ENCODE measurements around the gene ALDH1L2.

ALDH1L2 gene

DNA sequence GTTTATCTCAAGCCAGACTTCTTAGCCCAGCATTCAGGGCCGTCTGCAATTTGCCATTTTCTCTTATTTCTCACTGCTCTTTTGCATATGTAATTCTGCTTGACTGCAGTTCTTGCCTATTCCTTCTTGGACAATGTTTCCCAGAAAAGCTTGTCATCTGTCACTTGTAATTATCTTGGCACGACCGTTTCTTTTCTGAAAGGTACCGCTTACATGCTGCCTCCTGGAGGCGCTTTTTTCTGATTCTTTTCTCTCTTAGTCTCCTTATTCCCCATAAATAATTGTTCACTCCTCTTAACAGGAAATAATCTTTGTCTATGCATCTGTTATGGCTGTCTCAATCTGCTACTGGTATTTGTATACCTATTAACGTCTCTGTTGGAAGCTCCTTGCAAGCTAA is 1.2 kb upstream of the ALDH1L2 start:
- Histone ChIP-seq H3K9me3 (ENCODE audit: control insufficient read depth in 1 of 2, low read length in 2 of 2) (no peaks in the 10 kb centered on the region), H3K27me3 (ENCODE audit: control insufficient read depth in 1 of 2, insufficient read depth in 2 of 2, low read length in 2 of 2) (peaks cover 5 to 6% of the 10 kb centered on the region in 2 donors), H3K4me1 (ENCODE audit: control insufficient read depth in 1 of 2, insufficient read depth in 2 of 2, low read length in 2 of 2) (peaks cover 0 to 8% of the 10 kb centered on the region in 2 donors), H3K4me3 (ENCODE audit: low read depth in 1 of 2, low read length in 2 of 2) (no peak overlapping the region), H3K27ac (ENCODE audit: low read depth, low read length) (no peak overlapping the region), H3K9ac (ENCODE audit: low read depth in 1 of 2, low read length in 2 of 2) (no peak overlapping the region), H3K36me3 (ENCODE audit: control insufficient read depth in 1 of 2, insufficient read depth in 2 of 2, low read length in 2 of 2) (no peaks in the 10 kb centered on the region)

DNA sequence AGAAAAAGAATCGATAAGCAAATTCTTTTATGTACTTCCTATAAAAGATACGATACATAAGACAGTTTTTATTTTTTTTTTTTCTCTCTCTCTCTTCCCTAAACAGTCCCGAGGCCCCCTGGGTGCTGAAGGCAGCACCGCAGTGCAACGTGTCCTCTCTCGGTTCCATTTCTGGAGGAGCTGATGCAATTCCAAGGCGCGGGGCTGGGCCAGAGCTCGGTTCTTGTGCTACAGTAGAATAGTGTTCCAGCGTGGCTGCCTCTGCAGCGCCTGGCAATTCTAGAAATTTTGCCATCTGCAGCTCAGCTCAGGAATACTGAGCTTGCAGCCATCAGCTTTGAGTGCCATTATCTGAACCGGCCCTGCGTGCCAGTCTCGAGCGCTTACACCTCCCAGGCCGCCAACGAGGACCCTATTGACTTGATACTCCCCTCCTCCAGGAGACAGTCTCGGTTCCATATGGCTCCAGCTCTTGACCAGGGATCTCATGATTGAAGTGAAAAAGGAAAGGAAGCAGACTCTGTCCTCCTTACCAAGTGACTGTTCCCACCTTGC is 630 bp downstream of the ALDH1L2 start:
- H3K9me3 ChIP-seq (ENCODE audit: control insufficient read depth in 1 of 2, low read length in 2 of 2), result no peaks in the 10 kb centered on the region
- no peak overlapping the region for H3K27ac ChIP-seq (ENCODE audit: low read depth, low read length)
- H3K4me1 ChIP-seq (ENCODE audit: control insufficient read depth in 1 of 2, insufficient read depth in 2 of 2, low read length in 2 of 2), result peaks cover 0 to 8% of the 10 kb centered on the region in 2 donors
- no peaks in the 10 kb centered on the region for H3K36me3 ChIP-seq (ENCODE audit: control insufficient read depth in 1 of 2, insufficient read depth in 2 of 2, low read length in 2 of 2)
- H3K9ac ChIP-seq (ENCODE audit: low read depth in 1 of 2, low read length in 2 of 2), result peak overlapping the region; percentile 51 to 57
- H3K4me3 ChIP-seq (ENCODE audit: low read depth in 1 of 2, low read length in 2 of 2), result peak overlapping the region; percentile 62 to 66
- peaks cover 5 to 6% of the 10 kb centered on the region in 2 donors for H3K27me3 ChIP-seq (ENCODE audit: control insufficient read depth in 1 of 2, insufficient read depth in 2 of 2, low read length in 2 of 2)

DNA sequence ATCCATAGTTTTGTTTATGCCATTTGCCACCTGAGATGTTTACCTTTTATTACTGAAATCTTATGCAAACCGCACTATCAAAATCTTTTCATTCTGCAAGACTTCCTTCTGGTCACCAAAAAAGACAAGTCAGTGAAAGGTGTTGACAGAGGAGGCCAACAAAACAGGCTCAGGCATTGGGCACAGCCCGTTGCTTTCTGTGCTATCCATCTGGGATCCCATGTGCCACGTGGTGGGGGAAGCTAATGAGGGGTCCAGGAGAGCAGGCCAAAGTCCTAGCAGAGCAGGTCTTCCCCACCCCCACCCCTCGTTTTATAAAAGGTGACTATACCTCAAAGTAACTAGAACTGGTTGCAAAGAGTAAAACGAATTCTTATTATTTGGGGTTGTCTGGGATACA is 1.2 kb downstream of the ALDH1L2 start:
- no peak overlapping the region for H3K27ac ChIP-seq (ENCODE audit: low read depth, low read length)
- no peaks in the 10 kb centered on the region for H3K9me3 ChIP-seq (ENCODE audit: control insufficient read depth in 1 of 2, low read length in 2 of 2)
- H3K9ac ChIP-seq (ENCODE audit: low read depth in 1 of 2, low read length in 2 of 2), result no peak overlapping the region
- no peaks in the 10 kb centered on the region for H3K36me3 ChIP-seq (ENCODE audit: control insufficient read depth in 1 of 2, insufficient read depth in 2 of 2, low read length in 2 of 2)
- peaks cover 0 to 8% of the 10 kb centered on the region in 2 donors for H3K4me1 ChIP-seq (ENCODE audit: control insufficient read depth in 1 of 2, insufficient read depth in 2 of 2, low read length in 2 of 2)
- H3K4me3 ChIP-seq (ENCODE audit: low read depth in 1 of 2, low read length in 2 of 2), result peak overlapping the region; percentile 21 to 31
- peaks cover 5 to 6% of the 10 kb centered on the region in 2 donors for H3K27me3 ChIP-seq (ENCODE audit: control insufficient read depth in 1 of 2, insufficient read depth in 2 of 2, low read length in 2 of 2)

DNA sequence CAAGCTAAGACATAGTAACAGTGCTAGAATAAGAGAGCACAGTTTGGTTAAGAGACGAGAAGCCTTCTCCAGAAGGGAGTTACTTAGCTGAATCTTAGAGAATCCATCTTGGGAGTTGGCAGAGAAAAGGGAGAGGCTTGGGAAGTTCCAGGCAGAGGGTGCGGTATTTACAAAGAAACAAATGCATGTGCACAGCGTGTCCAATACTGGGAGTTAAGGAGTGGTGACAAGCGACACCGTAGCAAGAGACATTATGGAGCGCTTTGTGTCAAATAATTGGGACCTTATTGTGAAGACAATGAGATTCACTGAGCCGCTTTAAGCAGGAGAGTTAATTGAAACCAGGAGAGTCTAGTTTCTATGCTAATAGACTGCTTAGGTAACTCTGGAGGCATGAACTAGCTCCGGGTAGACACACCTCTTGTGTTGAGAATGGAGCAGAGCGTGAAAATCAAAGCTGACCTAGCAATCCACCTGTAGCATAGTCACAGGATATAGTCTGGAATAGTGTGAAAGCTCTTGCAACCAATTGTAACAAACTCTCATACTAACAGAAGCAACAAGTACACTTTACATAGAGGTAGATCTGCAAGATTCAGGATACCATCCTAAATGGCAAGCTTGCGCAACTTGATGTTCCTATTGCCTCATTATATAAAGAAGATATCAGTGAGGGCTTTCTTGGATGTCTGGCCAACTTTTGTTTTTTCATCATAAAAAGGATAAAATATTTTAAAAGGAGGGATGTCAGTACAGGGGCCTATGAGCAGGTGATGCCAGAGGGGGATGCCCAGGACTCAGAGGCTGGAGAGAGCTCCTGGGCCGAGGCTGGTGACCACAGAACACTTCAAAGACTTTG is 5.3 kb downstream of the ALDH1L2 start:
- Histone ChIP-seq H3K27me3 (ENCODE audit: control insufficient read depth in 1 of 2, insufficient read depth in 2 of 2, low read length in 2 of 2) (peaks cover 5 to 6% of the 10 kb centered on the region in 2 donors), H3K9ac (ENCODE audit: low read depth in 1 of 2, low read length in 2 of 2) (no peak overlapping the region), H3K9me3 (ENCODE audit: control insufficient read depth in 1 of 2, low read length in 2 of 2) (no peaks in the 10 kb centered on the region), H3K27ac (ENCODE audit: low read depth, low read length) (no peak overlapping the region), H3K4me3 (ENCODE audit: low read depth in 1 of 2, low read length in 2 of 2) (no peak overlapping the region), H3K4me1 (ENCODE audit: control insufficient read depth in 1 of 2, insufficient read depth in 2 of 2, low read length in 2 of 2) (peaks cover 0 to 7% of the 10 kb centered on the region in 2 donors), H3K36me3 (ENCODE audit: control insufficient read depth in 1 of 2, insufficient read depth in 2 of 2, low read length in 2 of 2) (no peaks in the 10 kb centered on the region)

DNA sequence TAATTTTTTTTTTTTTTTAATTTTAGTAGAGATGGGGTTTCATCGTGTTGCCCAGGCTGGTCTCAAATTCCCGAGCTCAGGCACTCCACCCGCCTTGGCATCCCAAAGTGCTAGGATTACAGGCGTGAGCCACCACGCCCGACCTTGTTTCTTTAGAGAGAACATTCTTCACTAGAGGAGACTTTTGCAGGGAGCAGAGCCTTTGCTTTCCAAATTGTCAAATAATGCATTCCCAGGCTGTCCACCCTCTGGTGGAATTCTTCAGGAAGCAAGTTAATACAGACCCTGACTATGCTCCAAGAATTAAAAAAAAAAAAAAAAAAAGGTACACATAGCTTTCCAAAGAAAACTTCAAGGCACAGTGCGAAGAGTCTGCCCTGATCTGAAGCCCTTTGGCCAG is 6.8 kb downstream of the ALDH1L2 start:
- Histone ChIP-seq H3K9ac (ENCODE audit: low read depth in 1 of 2, low read length in 2 of 2) (no peak overlapping the region), H3K27me3 (ENCODE audit: control insufficient read depth in 1 of 2, insufficient read depth in 2 of 2, low read length in 2 of 2) (no peaks in the 10 kb centered on the region), H3K9me3 (ENCODE audit: control insufficient read depth in 1 of 2, low read length in 2 of 2) (no peaks in the 10 kb centered on the region), H3K27ac (ENCODE audit: low read depth, low read length) (no peak overlapping the region), H3K4me3 (ENCODE audit: low read depth in 1 of 2, low read length in 2 of 2) (no peak overlapping the region), H3K4me1 (ENCODE audit: control insufficient read depth in 1 of 2, insufficient read depth in 2 of 2, low read length in 2 of 2) (no peaks in the 10 kb centered on the region), H3K36me3 (ENCODE audit: control insufficient read depth in 1 of 2, insufficient read depth in 2 of 2, low read length in 2 of 2) (no peaks in the 10 kb centered on the region)

DNA sequence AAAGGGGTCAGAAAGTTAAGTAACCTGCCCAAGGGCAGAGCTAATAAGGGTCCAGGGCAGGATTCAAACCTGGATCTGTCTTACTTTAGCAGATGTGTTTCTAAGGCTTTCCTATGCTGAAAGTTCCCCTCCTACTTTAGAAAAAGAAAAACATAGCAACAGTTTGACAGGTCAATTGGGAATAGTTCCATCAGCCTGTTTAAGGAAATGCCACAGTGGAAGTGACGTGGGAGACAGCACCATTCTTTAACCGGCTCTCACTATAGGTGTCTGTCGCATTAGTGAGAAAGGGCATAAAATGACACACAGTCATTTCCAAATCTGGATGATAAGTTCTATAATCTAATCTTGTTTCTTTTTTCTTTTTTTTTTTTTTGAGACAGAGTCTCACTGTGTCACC is 7.3 kb downstream of the ALDH1L2 start:
- no peak overlapping the region for H3K4me3 ChIP-seq (ENCODE audit: low read depth in 1 of 2, low read length in 2 of 2)
- no peaks in the 10 kb centered on the region for H3K9me3 ChIP-seq (ENCODE audit: control insufficient read depth in 1 of 2, low read length in 2 of 2)
- H3K9ac ChIP-seq (ENCODE audit: low read depth in 1 of 2, low read length in 2 of 2), result no peak overlapping the region
- H3K36me3 ChIP-seq (ENCODE audit: control insufficient read depth in 1 of 2, insufficient read depth in 2 of 2, low read length in 2 of 2), result no peaks in the 10 kb centered on the region
- no peak overlapping the region for H3K27ac ChIP-seq (ENCODE audit: low read depth, low read length)
- H3K27me3 ChIP-seq (ENCODE audit: control insufficient read depth in 1 of 2, insufficient read depth in 2 of 2, low read length in 2 of 2), result no peaks in the 10 kb centered on the region
- H3K4me1 ChIP-seq (ENCODE audit: control insufficient read depth in 1 of 2, insufficient read depth in 2 of 2, low read length in 2 of 2), result no peaks in the 10 kb centered on the region

DNA sequence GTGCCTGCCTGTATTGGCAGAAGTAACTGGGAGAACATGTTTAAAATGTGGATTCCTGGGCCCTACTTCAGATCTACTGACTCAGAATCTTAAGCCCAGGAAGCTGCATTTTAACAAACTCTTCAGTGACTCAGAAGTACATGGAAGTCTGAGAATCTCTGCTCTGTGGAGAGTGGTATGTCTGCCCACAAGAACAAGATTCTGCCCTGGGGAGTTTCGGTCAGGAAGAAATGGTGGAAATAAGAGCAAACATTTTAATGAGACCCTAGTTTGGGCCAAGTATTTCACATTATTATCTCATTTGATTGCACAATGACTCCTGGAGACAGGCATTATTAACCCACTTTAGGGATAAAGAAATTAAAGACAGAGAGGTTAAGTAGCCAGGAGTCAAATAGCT is 8.2 kb downstream of the ALDH1L2 start:
- no peaks in the 10 kb centered on the region for H3K36me3 ChIP-seq (ENCODE audit: control insufficient read depth in 1 of 2, insufficient read depth in 2 of 2, low read length in 2 of 2)
- H3K4me1 ChIP-seq (ENCODE audit: control insufficient read depth in 1 of 2, insufficient read depth in 2 of 2, low read length in 2 of 2), result no peaks in the 10 kb centered on the region
- H3K9me3 ChIP-seq (ENCODE audit: control insufficient read depth in 1 of 2, low read length in 2 of 2), result no peaks in the 10 kb centered on the region
- H3K4me3 ChIP-seq (ENCODE audit: low read depth in 1 of 2, low read length in 2 of 2), result no peak overlapping the region
- no peak overlapping the region for H3K27ac ChIP-seq (ENCODE audit: low read depth, low read length)
- H3K9ac ChIP-seq (ENCODE audit: low read depth in 1 of 2, low read length in 2 of 2), result no peak overlapping the region
- no peaks in the 10 kb centered on the region for H3K27me3 ChIP-seq (ENCODE audit: control insufficient read depth in 1 of 2, insufficient read depth in 2 of 2, low read length in 2 of 2)

DNA sequence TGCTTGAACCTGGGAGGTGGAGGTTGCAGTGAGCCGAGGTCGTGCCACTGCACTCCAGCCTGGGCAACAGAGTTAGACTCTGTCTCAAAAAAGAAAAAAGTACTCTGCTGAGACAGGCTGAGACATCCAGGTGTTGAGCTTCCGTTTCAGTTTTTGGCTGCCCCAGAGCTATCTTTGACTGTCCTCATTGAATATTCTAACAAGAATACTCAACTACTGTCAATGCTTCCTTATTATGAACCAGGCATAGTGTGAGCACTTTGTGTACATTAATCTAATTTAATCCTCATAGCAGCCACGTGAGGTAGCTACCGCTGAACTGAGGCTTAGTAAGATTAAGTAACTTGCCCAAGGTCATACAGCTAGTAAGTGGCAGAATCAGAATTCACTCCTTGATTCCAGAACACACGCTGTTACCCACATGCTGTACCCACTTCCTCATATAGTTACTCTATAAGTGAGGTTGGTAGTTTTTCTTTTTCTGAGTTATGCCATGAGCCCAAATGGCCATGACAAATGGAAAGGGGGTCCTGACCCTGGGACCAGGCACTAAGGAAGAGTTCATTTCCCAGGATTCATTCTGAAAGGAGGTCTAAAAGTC is 11.3 kb downstream of the ALDH1L2 start:
- no peaks in the 10 kb centered on the region for H3K36me3 ChIP-seq (ENCODE audit: control insufficient read depth in 1 of 2, insufficient read depth in 2 of 2, low read length in 2 of 2)
- no peaks in the 10 kb centered on the region for H3K4me1 ChIP-seq (ENCODE audit: control insufficient read depth in 1 of 2, insufficient read depth in 2 of 2, low read length in 2 of 2)
- H3K9ac ChIP-seq (ENCODE audit: low read depth in 1 of 2, low read length in 2 of 2), result no peak overlapping the region
- no peaks in the 10 kb centered on the region for H3K27me3 ChIP-seq (ENCODE audit: control insufficient read depth in 1 of 2, insufficient read depth in 2 of 2, low read length in 2 of 2)
- H3K27ac ChIP-seq (ENCODE audit: low read depth, low read length), result no peak overlapping the region
- no peak overlapping the region for H3K4me3 ChIP-seq (ENCODE audit: low read depth in 1 of 2, low read length in 2 of 2)
- no peaks in the 10 kb centered on the region for H3K9me3 ChIP-seq (ENCODE audit: control insufficient read depth in 1 of 2, low read length in 2 of 2)

DNA sequence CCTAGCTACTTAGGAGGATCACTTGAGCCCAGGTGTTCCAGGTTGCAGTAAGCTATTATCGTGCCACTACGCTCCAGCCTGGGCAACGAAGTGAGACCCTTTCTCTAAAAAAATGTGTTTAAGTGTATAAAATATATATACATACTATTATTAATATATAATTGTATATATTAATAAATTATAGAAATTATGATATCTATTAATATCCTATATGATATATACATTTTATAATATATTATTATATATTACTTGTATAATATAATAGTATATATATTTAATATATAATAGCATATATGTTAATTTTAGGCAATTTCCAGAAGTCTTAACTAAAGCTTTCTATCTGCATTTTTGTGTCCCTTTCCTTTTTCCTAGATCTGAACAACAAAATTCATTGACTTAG is 12.3 kb downstream of the ALDH1L2 start:
- H3K9ac ChIP-seq (ENCODE audit: low read depth in 1 of 2, low read length in 2 of 2), result no peak overlapping the region
- no peaks in the 10 kb centered on the region for H3K27me3 ChIP-seq (ENCODE audit: control insufficient read depth in 1 of 2, insufficient read depth in 2 of 2, low read length in 2 of 2)
- no peaks in the 10 kb centered on the region for H3K9me3 ChIP-seq (ENCODE audit: control insufficient read depth in 1 of 2, low read length in 2 of 2)
- H3K27ac ChIP-seq (ENCODE audit: low read depth, low read length), result no peak overlapping the region
- H3K36me3 ChIP-seq (ENCODE audit: control insufficient read depth in 1 of 2, insufficient read depth in 2 of 2, low read length in 2 of 2), result no peaks in the 10 kb centered on the region
- H3K4me1 ChIP-seq (ENCODE audit: control insufficient read depth in 1 of 2, insufficient read depth in 2 of 2, low read length in 2 of 2), result no peaks in the 10 kb centered on the region
- H3K4me3 ChIP-seq (ENCODE audit: low read depth in 1 of 2, low read length in 2 of 2), result no peak overlapping the region

DNA sequence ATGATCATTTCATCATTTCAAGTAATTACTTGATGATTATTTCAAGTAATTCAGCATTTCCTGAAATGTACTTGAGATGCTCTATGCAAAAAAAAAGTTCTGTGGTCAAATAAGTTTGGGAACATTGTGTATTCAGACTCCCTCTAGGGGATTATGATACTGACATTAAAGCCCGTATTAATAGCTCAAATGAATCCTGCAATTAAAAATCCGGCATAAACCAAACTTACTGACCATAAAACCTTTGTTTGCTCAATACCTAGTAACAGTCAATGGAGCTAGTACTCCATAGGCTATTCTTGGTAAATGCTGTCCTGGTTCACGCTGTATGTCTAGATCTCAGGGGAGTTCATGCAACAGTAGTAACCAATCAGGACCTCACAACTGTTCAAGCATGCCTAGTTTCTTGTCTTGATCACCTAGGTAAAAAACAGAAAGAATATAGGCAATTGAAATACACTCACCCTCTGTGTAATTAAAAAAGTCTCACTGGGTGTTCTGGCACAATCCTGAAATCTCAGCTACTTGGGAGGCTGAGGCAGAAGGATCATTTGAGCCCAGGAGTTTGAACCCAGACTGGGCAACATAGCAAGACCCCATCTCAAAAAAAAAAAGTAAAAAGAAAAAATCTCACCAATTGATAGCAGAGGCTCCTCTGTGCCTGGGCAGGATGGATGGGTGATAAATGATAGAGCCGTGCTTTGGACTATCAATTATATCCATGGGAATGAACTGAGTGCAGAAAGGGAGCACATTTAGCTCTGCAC is 14.1 kb downstream of the ALDH1L2 start:
- no peaks in the 10 kb centered on the region for H3K4me1 ChIP-seq (ENCODE audit: control insufficient read depth in 1 of 2, insufficient read depth in 2 of 2, low read length in 2 of 2)
- H3K9ac ChIP-seq (ENCODE audit: low read depth in 1 of 2, low read length in 2 of 2), result no peak overlapping the region
- no peaks in the 10 kb centered on the region for H3K9me3 ChIP-seq (ENCODE audit: control insufficient read depth in 1 of 2, low read length in 2 of 2)
- H3K4me3 ChIP-seq (ENCODE audit: low read depth in 1 of 2, low read length in 2 of 2), result no peak overlapping the region
- H3K36me3 ChIP-seq (ENCODE audit: control insufficient read depth in 1 of 2, insufficient read depth in 2 of 2, low read length in 2 of 2), result no peaks in the 10 kb centered on the region
- H3K27ac ChIP-seq (ENCODE audit: low read depth, low read length), result no peak overlapping the region
- no peaks in the 10 kb centered on the region for H3K27me3 ChIP-seq (ENCODE audit: control insufficient read depth in 1 of 2, insufficient read depth in 2 of 2, low read length in 2 of 2)

Measured in duodenal mucosa (tissue), 2 donors.